ACC112 (cell line): ENCODE data around the gene CD79A.

Experiments used
- H2AFZ ChIP-seq: fragments of 200-600 bp; sonication (generic); one replicate; pipeline ENCODE4 v1.6.0; 2017; ENCODE audit warnings: antibody characterized with exemption, low read length; ENCODE audit not compliant: unreplicated experiment
- H3K27ac ChIP-seq: fragments of 200-600 bp; sonication (generic); 2 replicates; pipeline ENCODE4 v1.5.1; 2014; ENCODE audit warnings: low read depth, mild to moderate bottlenecking, antibody characterized with exemption, low read length, moderate library complexity
- H3K27me3 ChIP-seq: fragments of 200-600 bp; sonication (generic); 2 replicates; pipeline ENCODE4 v1.6.1; 2014; ENCODE audit warnings: mild to moderate bottlenecking, antibody characterized with exemption, low read length, moderate library complexity, mixed read lengths; ENCODE audit not compliant: insufficient read depth
- H3K36me3 ChIP-seq: fragments of 200-600 bp; sonication (generic); 2 replicates; pipeline ENCODE4 v1.6.1; 2016; ENCODE audit warnings: mild to moderate bottlenecking, antibody characterized with exemption, low read length, moderate library complexity, mixed read lengths; ENCODE audit not compliant: insufficient read depth
- H3K4me1 ChIP-seq: fragments of 200-600 bp; sonication (generic); one replicate; pipeline ENCODE4 v1.6.1; 2016; ENCODE audit warnings: low read length, mixed read lengths; ENCODE audit not compliant: insufficient read depth, unreplicated experiment, control insufficient read depth
- H3K4me3 ChIP-seq: fragments of 200-600 bp; sonication (generic); 2 replicates; pipeline ENCODE4 v1.5.1; 2014; ENCODE audit warnings: mild to moderate bottlenecking, low read depth, low read length
- H3K79me2 ChIP-seq: fragments of 200-600 bp; sonication (generic); one replicate; pipeline ENCODE4 v1.6.0; 2016; ENCODE audit warnings: low read length; ENCODE audit not compliant: control insufficient read depth, unreplicated experiment, insufficient read depth

Gene CD79A

GRCh38 chr19:41863209-41863931 lies 13.7 kb upstream of the CD79A start:
- no peak overlapping the region for H2AFZ ChIP-seq
- H3K36me3 ChIP-seq, result peaks cover 35% of the 10 kb centered on the region
- H3K4me3 ChIP-seq, result no peak overlapping the region
- peaks cover 65% of the 10 kb centered on the region for H3K79me2 ChIP-seq
- no peak overlapping the region for H3K27ac ChIP-seq
- no peaks in the 10 kb centered on the region for H3K27me3 ChIP-seq
- peaks cover 12% of the 10 kb centered on the region for H3K4me1 ChIP-seq

GRCh38 chr19:41864374-41864773 lies 12.7 kb upstream of the CD79A start:
- Histone ChIP-seq H3K4me1 (peaks cover 12% of the 10 kb centered on the region), H3K79me2 (peaks cover 65% of the 10 kb centered on the region), H3K27me3 (no peaks in the 10 kb centered on the region), H3K27ac (no peak overlapping the region), H3K36me3 (peaks cover 35% of the 10 kb centered on the region), H3K4me3 (no peak overlapping the region), H2AFZ (no peak overlapping the region)

- Histone ChIP-seq H3K4me3 (no peak overlapping the region), H3K36me3 (peaks cover 32% of the 10 kb centered on the region), H3K79me2 (peaks cover 53% of the 10 kb centered on the region), H3K27me3 (no peaks in the 10 kb centered on the region), H3K27ac (no peak overlapping the region), H3K4me1 (peaks cover 11% of the 10 kb centered on the region), H2AFZ (no peak overlapping the region)
Observed at GRCh38 chr19:41866284-41866683, 10.8 kb upstream of the CD79A start.

- peaks cover 32% of the 10 kb centered on the region for H3K79me2 ChIP-seq
- H3K36me3 ChIP-seq, result peaks cover 16% of the 10 kb centered on the region
- H3K4me3 ChIP-seq, result no peak overlapping the region
- H3K27ac ChIP-seq, result no peak overlapping the region
- no peaks in the 10 kb centered on the region for H3K27me3 ChIP-seq
- peaks cover under 1% of the 10 kb centered on the region for H3K4me1 ChIP-seq
- H2AFZ ChIP-seq, result no peak overlapping the region
Observed at GRCh38 chr19:41868120-41868988, 8.7 kb upstream of the CD79A start.

GRCh38 chr19:41868989-41869300 lies 8.1 kb upstream of the CD79A start:
- no peak overlapping the region for H2AFZ ChIP-seq
- peaks cover 27% of the 10 kb centered on the region for H3K79me2 ChIP-seq
- peaks cover 14% of the 10 kb centered on the region for H3K36me3 ChIP-seq
- H3K27me3 ChIP-seq, result no peaks in the 10 kb centered on the region
- H3K27ac ChIP-seq, result no peak overlapping the region
- no peaks in the 10 kb centered on the region for H3K4me1 ChIP-seq
- no peak overlapping the region for H3K4me3 ChIP-seq

GRCh38 chr19:41869374-41869955 lies 7.6 kb upstream of the CD79A start:
- Histone ChIP-seq H3K27ac (no peak overlapping the region), H3K27me3 (no peaks in the 10 kb centered on the region), H2AFZ (no peak overlapping the region), H3K36me3 (peaks cover 9% of the 10 kb centered on the region), H3K79me2 (peaks cover 22% of the 10 kb centered on the region), H3K4me1 (no peaks in the 10 kb centered on the region), H3K4me3 (no peak overlapping the region)

GRCh38 chr19:41870401-41870873 lies 6.6 kb upstream of the CD79A start:
- no peak overlapping the region for H3K4me3 ChIP-seq
- no peaks in the 10 kb centered on the region for H3K4me1 ChIP-seq
- peaks cover 13% of the 10 kb centered on the region for H3K79me2 ChIP-seq
- H3K36me3 ChIP-seq, result peaks cover 4% of the 10 kb centered on the region; the same call in 1 of the 2 replicates
- H3K27ac ChIP-seq, result no peak overlapping the region
- no peak overlapping the region for H2AFZ ChIP-seq
- no peaks in the 10 kb centered on the region for H3K27me3 ChIP-seq

- no peaks in the 10 kb centered on the region for H3K36me3 ChIP-seq
- no peak overlapping the region for H3K27ac ChIP-seq
- H3K4me1 ChIP-seq, result no peaks in the 10 kb centered on the region
Observed at GRCh38 chr19:41871573-41872383, 5.3 kb upstream of the CD79A start.

GRCh38 chr19:41872384-41872774 lies 4.7 kb upstream of the CD79A start:
- H3K27ac ChIP-seq, result no peak overlapping the region
- no peaks in the 10 kb centered on the region for H3K27me3 ChIP-seq
- H3K4me3 ChIP-seq, result no peak overlapping the region
- no peaks in the 10 kb centered on the region for H3K36me3 ChIP-seq
- peaks cover 7% of the 10 kb centered on the region for H3K79me2 ChIP-seq
- no peaks in the 10 kb centered on the region for H3K4me1 ChIP-seq
- no peak overlapping the region for H2AFZ ChIP-seq

More at GRCh38 chr19:41871573-41872383, 5.3 kb upstream of the CD79A start:
- Histone ChIP-seq H2AFZ (no peak overlapping the region), H3K4me3 (no peak overlapping the region), H3K79me2 (peaks cover 7% of the 10 kb centered on the region), H3K27me3 (no peaks in the 10 kb centered on the region)
